ENCODE data around the gene RHOF. TPM values are rescaled to one million over a fixed set of nuclear protein-coding genes. Genes with fewer than 3 reads are reported as not detected.

Gene RHOF
- total and polyA plus RNA-seq, 2 of the 8 experiments (the other 6 are each of a cell fraction or from before 2014, with no cell fraction given) = 23.8 to 31.9 TPM

DNA sequence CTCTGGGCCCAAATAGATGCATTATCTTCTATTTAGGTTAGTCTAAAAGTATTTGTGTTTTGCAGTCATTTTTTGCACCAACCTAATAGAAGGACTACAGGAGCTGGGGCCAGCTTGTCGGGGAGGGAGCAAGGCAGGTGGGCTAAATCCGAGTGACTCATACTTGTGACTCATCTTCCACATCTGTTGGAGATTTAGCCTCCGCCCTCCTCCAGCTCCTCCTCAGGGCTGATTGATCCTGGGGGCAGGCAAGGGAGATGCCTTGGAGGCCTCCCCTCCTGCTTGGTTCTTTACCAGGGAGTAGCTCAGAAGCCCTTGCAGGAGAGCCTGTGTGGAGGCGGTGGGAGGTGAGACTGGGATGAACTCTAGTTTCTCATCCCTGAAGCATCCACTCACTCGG is 27.9 kb downstream of the RHOF start:
- CTCF ChIA-PET (ENCODE audit: partially characterized antibody) = interaction anchor here (0.7 to 4.1 kb wide), 15 partner anchors 9 to 287 kb away, joined by 3 to 17 read pairs (median 4); partner anchors contain the start of genes RHOF and TMEM120B
- no peak for DNase-seq (ENCODE audit: low read depth in 1 of 2, low spot score in 2 of 2)
- no peak overlapping the region for H3K4me2 ChIP-seq (ENCODE audit: insufficient read depth in 1 of 2, low read depth in 2 of 2, low read length in 2 of 2)

More for the DNA sequence above, 27.9 kb downstream of the RHOF start:
- no peak overlapping the region for H3K14ac ChIP-seq (ENCODE audit: insufficient read length)
- H2AFZ ChIP-seq (ENCODE audit: low read length) = no peak overlapping the region
- POLR2A ChIA-PET (ENCODE audit: partially characterized antibody) = interaction anchor here (1.3 to 1.8 kb wide), 2 partner anchors 29 to 35 kb away, joined by 4 to 5 read pairs; partner anchors contain the start of gene RHOF
- no peak overlapping the region for H3K18ac ChIP-seq (ENCODE audit: extremely low read depth, low read length)
- H3K36me3 ChIP-seq (ENCODE audit: control insufficient read depth in 2 of 4, insufficient read depth in 4 of 4, low read length in 3 of 4) = peaks cover 0 to 11% (median 3%) of the 10 kb centered on the region in 4 experiments; a peak in 5 of 8 replicates
- H2BK15ac ChIP-seq (ENCODE audit: low read length) = no peak overlapping the region
- peak; percentile 36; the same call in 1 of the 2 replicates for TF ChIP-seq JUND (IDR thresholded peaks at IDR 0.05; ENCODE audit: low read length)
- TF ChIP-seq, protein P1, sequence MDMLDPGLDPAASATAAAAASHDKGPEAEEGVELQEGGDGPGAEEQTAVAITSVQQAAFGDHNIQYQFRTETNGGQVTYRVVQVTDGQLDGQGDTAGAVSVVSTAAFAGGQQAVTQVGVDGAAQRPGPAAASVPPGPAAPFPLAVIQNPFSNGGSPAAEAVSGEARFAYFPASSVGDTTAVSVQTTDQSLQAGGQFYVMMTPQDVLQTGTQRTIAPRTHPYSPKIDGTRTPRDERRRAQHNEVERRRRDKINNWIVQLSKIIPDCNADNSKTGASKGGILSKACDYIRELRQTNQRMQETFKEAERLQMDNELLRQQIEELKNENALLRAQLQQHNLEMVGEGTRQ (IDR thresholded peaks at IDR 0.05; ENCODE audit: low read length) = no peak
- no peaks in the 10 kb centered on the region; the same call in 1 of the 2 replicates for H3K79me1 ChIP-seq (ENCODE audit: low read depth, low read length)
- no peak overlapping the region for H3K9ac ChIP-seq (replicated peaks in 1 of 4; ENCODE audit: extremely low read depth in 1 of 4, low read depth in 3 of 4, low read length in 3 of 4)
- no peak overlapping the region for H3K4ac ChIP-seq (replicated peaks; ENCODE audit: insufficient read length, low read depth, low read length)
- no peak overlapping the region for H3K56ac ChIP-seq (replicated peaks; ENCODE audit: insufficient read length, low read depth, low read length)
- 80% methylated on average over 4 of the region's 5 CpGs; no CpG with 5 or more reads in 1 of the 2 experiments for WGBS, 2 experiments (ENCODE audit: extremely low coverage in 1 of 2, insufficient coverage in 1 of 2, insufficient read length in 1 of 2, insufficient replicate concordance in 2 of 2, low coverage in 1 of 2, low lambda C conversion rate in 2 of 2, missing lambda C conversion rate in 1 of 2)
- H2BK5ac ChIP-seq (ENCODE audit: low read depth, low read length) = no peak overlapping the region
- FAIRE-seq = no peak
- no peak overlapping the region for H2BK20ac ChIP-seq (ENCODE audit: low read length)
- H3K23me2 ChIP-seq (ENCODE audit: low read depth, low read length) = no peaks in the 10 kb centered on the region
- no peaks in the 10 kb centered on the region; a peak in 2 of 7 replicates for H3K4me1 ChIP-seq (replicated peaks in 1 of 4; ENCODE audit: control insufficient read depth in 3 of 4, insufficient read depth in 4 of 4, low read length in 3 of 4)
- no peak overlapping the region for H4K5ac ChIP-seq (ENCODE audit: insufficient read length, low read depth, low read length)
- no peak overlapping the region for H3K23ac ChIP-seq (ENCODE audit: insufficient read length)
- H2AK5ac ChIP-seq (ENCODE audit: low read depth, low read length) = no peak overlapping the region
- H3K79me2 ChIP-seq (ENCODE audit: control insufficient read depth in 1 of 2, insufficient read depth in 2 of 2, low read length in 2 of 2) = no peaks in the 10 kb centered on the region
- no peaks in the 10 kb centered on the region for H3K27me3 ChIP-seq (replicated peaks in 1 of 4; ENCODE audit: control insufficient read depth in 3 of 4, extremely low read depth in 1 of 4, insufficient read depth in 3 of 4, low read length in 3 of 4)
- H2BK12ac ChIP-seq (ENCODE audit: low read depth, low read length) = no peak overlapping the region
- H3K4me3 ChIP-seq (ENCODE audit: extremely low read depth in 1 of 4, insufficient read depth in 2 of 4, low read depth in 3 of 4, low read length in 4 of 4) = no peak overlapping the region
- no peak overlapping the region for H3K27ac ChIP-seq (ENCODE audit: low read depth, low read length)
- no peak overlapping the region for H4K8ac ChIP-seq (ENCODE audit: extremely low read depth, insufficient read depth, low read length)
- H4K20me1 ChIP-seq (replicated peaks in 1 of 2; ENCODE audit: control insufficient read depth in 1 of 2, insufficient read depth in 2 of 2, low read length in 2 of 2) = peaks cover 0 to 5% of the 10 kb centered on the region in 2 experiments
- H2BK120ac ChIP-seq (replicated peaks; ENCODE audit: low read depth, low read length) = no peak overlapping the region
- no peaks in the 10 kb centered on the region for H3K9me3 ChIP-seq (ENCODE audit: insufficient read depth in 2 of 2, low read depth in 1 of 2, low read length in 1 of 2)
- H4K91ac ChIP-seq (replicated peaks; ENCODE audit: insufficient read length, low read length) = no peak overlapping the region
